HCT116 (cell line): ENCODE results near the gene MAP3K7CL. TPM values are rescaled to one million over a fixed set of nuclear protein-coding genes. Genes with fewer than 3 reads are reported as not detected.

Source experiments
- ATAC-seq: fragments of 200-7000 bp; cut with Tn5 transposase; 2 replicates; pipeline ENCODE4 v1.9.1; 2020; ENCODE audit warnings: mild to moderate bottlenecking, moderate library complexity
- Bru-seq: library from RNA; stranded (reverse); fragments of 400-500 nt; gene quantifications from one replicate; lab custom pipeline; 2021; lab: Mats Ljungman, UMichigan
- BruChase-seq, 2 experiments: library from RNA; stranded (reverse); fragments of 400-500 nt; gene quantifications; one replicate each; lab custom pipeline; 2021; lab: Mats Ljungman, UMichigan
- BruUV-seq: library from RNA; stranded (reverse); fragments of 400-500 nt; replicated peaks from 2 replicates; lab custom pipeline; 2021; lab: Mats Ljungman, UMichigan
- CTCF ChIA-PET: fragments of 300-600 bp; sonication (Branson Sonifier 250); formaldehyde crosslinking; loops from one replicate; lab custom pipeline; 2021; ENCODE audit warnings: antibody characterized with exemption; lab: Charles Lee
- POLR2A ChIA-PET: fragments of 300-600, 350-600 bp; sonication (Branson Sonifier 250); formaldehyde crosslinking; loops from one replicate; lab custom pipeline; 2021; ENCODE audit warnings: antibody characterized with exemption; lab: Charles Lee
- RAD21 ChIA-PET, 2 experiments: fragments of 300-600 bp; sonication (Branson Sonifier 250); formaldehyde crosslinking; loops; one replicate each; lab custom pipeline; 2023; ENCODE audit warnings: low total read pairs in 2 of 2; ENCODE audit not compliant: uncharacterized antibody in 2 of 2, unreplicated experiment in 2 of 2, low non-redundant PET in 1 of 2; lab: Charles Lee
- DNase-seq: peaks from one replicate; pipeline ENCODE4 v3.0.0-alpha.2; 2010; ENCODE audit warnings: low read depth, low spot score
- H2AFZ ChIP-seq: fragments of 200-600 bp; shearing (Covaris generic), sonication (generic); 2 replicates; pipeline ENCODE4 v1.6.1; 2017; ENCODE audit warnings: low read depth, mixed run types, mixed read lengths, antibody characterized with exemption, low read length; ENCODE audit not compliant: poor library complexity, severe bottlenecking
- H3K27ac ChIP-seq: 2 replicates; pipeline ENCODE4 v1.5.1; 2012; ENCODE audit warnings: low read depth, low read length
- H3K27me3 ChIP-seq: fragments of 200-600 bp; sonication (generic); 2 replicates; pipeline ENCODE4 v1.6.1; 2016; ENCODE audit warnings: mixed run types, low read length, mixed read lengths; ENCODE audit not compliant: insufficient read depth
- H3K36me3 ChIP-seq, 2 experiments: fragments of 200-500 bp in 1 of 2; fragments of 200-600 bp in 1 of 2; sonication (Bioruptor generic) in 1 of 2; sonication (generic) in 1 of 2; 2 replicates each; pipeline versions ENCODE4 v1.5.1 to v1.6.1; 2014 to 2016; ENCODE audit warnings: low read length in 2 of 2, inconsistent platforms in 1 of 2, mixed read lengths in 1 of 2, mixed run types in 1 of 2; ENCODE audit not compliant: insufficient read depth in 2 of 2, control insufficient read depth in 1 of 2
- H3K4me1 ChIP-seq, 2 experiments: fragments of 200-600 bp in 1 of 2; sonication (generic) in 1 of 2; 2 replicates each; pipeline versions ENCODE4 v1.5.1 to v1.6.1; 2012 to 2017; ENCODE audit warnings: low read length in 2 of 2, inconsistent platforms in 1 of 2, mild to moderate bottlenecking in 1 of 2, mixed read lengths in 1 of 2, mixed run types in 1 of 2, moderate library complexity in 1 of 2; ENCODE audit not compliant: insufficient read depth in 2 of 2, control insufficient read depth in 1 of 2
- H3K4me2 ChIP-seq: fragments of 200-600 bp; sonication (generic); 2 replicates; pipeline ENCODE4 v1.6.1; 2017; ENCODE audit warnings: mixed run types, low read length, mixed read lengths
- H3K4me3 ChIP-seq, 2 experiments: fragments of 200-600 bp in 1 of 2; sonication (generic) in 1 of 2; replicated peaks in 1 of 2; 2 replicates each; pipeline ENCODE4 v1.5.1; 2011 to 2016; ENCODE audit warnings: low read length in 2 of 2, control low read depth in 1 of 2, low read depth in 1 of 2, mild to moderate bottlenecking in 1 of 2, mixed read lengths in 1 of 2, mixed run types in 1 of 2
- H3K79me2 ChIP-seq: fragments of 200-600 bp; sonication (generic); 2 replicates; pipeline ENCODE4 v1.6.1; 2017; ENCODE audit warnings: mild to moderate bottlenecking, mixed run types, low read length, moderate library complexity, mixed read lengths; ENCODE audit not compliant: insufficient read depth
- H3K9ac ChIP-seq: fragments of 200-600 bp; sonication (generic); 2 replicates; pipeline ENCODE4 v1.6.1; 2016; ENCODE audit warnings: low read length, mixed read lengths
- H3K9me2 ChIP-seq: fragments of 200-600 bp; sonication (generic), shearing (Covaris generic); 2 replicates; pipeline ENCODE4 v1.6.1; 2017; ENCODE audit warnings: mixed run types, mild to moderate bottlenecking, moderate library complexity; ENCODE audit not compliant: insufficient read depth
- H3K9me3 ChIP-seq, 2 experiments: fragments of 200-500 bp in 1 of 2; fragments of 200-600 bp in 1 of 2; sonication (Bioruptor generic) in 1 of 2; sonication (generic) in 1 of 2; 2 replicates each; pipeline ENCODE4 v1.6.1; 2014 to 2017; ENCODE audit warnings: low read length in 2 of 2, mixed read lengths in 2 of 2, inconsistent platforms in 1 of 2, low read depth in 1 of 2, mild to moderate bottlenecking in 1 of 2, mixed run types in 1 of 2, moderate library complexity in 1 of 2; ENCODE audit not compliant: control insufficient read depth in 1 of 2, insufficient read depth in 1 of 2
- H4K20me1 ChIP-seq: fragments of 200-600 bp; sonication (generic), shearing (Covaris generic); 2 replicates; pipeline ENCODE4 v1.6.1; 2017; ENCODE audit warnings: mixed run types, mild to moderate bottlenecking, moderate library complexity; ENCODE audit not compliant: insufficient read depth
- CBX3 ChIP-seq: IDR thresholded peaks from 2 replicates; pipeline ENCODE4 v1.6.1; 2012; ENCODE audit warnings: low read depth
- EGR1 ChIP-seq: IDR thresholded peaks from 2 replicates; pipeline ENCODE4 v1.6.1; 2012; ENCODE audit warnings: low read depth
- EZH2 ChIP-seq: fragments of 200-600 bp; sonication (generic); IDR thresholded peaks from 2 replicates; pipeline ENCODE4 v1.6.1; 2017; ENCODE audit warnings: antibody characterized with exemption, mixed run types
- FOSL1 ChIP-seq: IDR thresholded peaks from 2 replicates; pipeline ENCODE4 v1.6.1; 2012; ENCODE audit warnings: low read depth
- JUND ChIP-seq: IDR thresholded peaks from 2 replicates; pipeline ENCODE4 v1.6.1; 2012
- POLR2A ChIP-seq: IDR thresholded peaks from 2 replicates; pipeline ENCODE4 v1.7.0; 2011; ENCODE audit warnings: borderline replicate concordance; ENCODE audit not compliant: insufficient read depth, insufficient read length; ENCODE audit errors: extremely low read depth
- POLR2AphosphoS5 ChIP-seq: IDR thresholded peaks from 2 replicates; pipeline ENCODE4 v1.6.1; 2011; ENCODE audit warnings: mild to moderate bottlenecking, low read depth, low read length, moderate library complexity
- RAD21 ChIP-seq: IDR thresholded peaks from 2 replicates; pipeline ENCODE4 v1.6.1; 2012; ENCODE audit warnings: low read depth, mild to moderate bottlenecking
- SRF ChIP-seq: IDR thresholded peaks from 2 replicates; pipeline ENCODE4 v1.6.1; 2012; ENCODE audit warnings: low read depth
- TCF7L2 ChIP-seq: IDR thresholded peaks from 2 replicates; pipeline ENCODE4 v1.7.0; 2011; ENCODE audit warnings: borderline replicate concordance, inconsistent platforms; ENCODE audit not compliant: insufficient read depth, insufficient read length; ENCODE audit errors: extremely low read depth
- ZNF274 ChIP-seq: fragments of 200-500 bp; sonication (Bioruptor generic); IDR thresholded peaks from 2 replicates; pipeline ENCODE4 v1.6.1; 2014; ENCODE audit warnings: mild to moderate bottlenecking, low read depth, low read length, inconsistent platforms
- intact Hi-C: fragments of 100-400 bp; cut with micrococcal nuclease; formaldehyde crosslinking; loops from 2 replicates; pipeline ENCODE4 v1.10.0; 2022
- long read RNA-seq: library from polyadenylated mRNA; unstranded; transcript quantifications from one replicate; pipeline ENCODE4 v2.0.0, GENCODE V29; 2021; ENCODE audit not compliant: unreplicated experiment
- polyA plus RNA-seq: library from polyadenylated mRNA; unstranded; fragments of >200 nt; gene quantifications from 2 replicates; pipeline ENCODE4 v1.2.1, GENCODE V29; 2012; ENCODE audit warnings: missing spikeins
- total RNA-seq: library from RNA; stranded (reverse); gene quantifications from one replicate; pipeline ENCODE4 v1.2.1, GENCODE V29; 2021; ENCODE audit not compliant: unreplicated experiment
- TF ChIP-seq, protein P1 (sequence below): IDR thresholded peaks from 2 replicates; pipeline ENCODE4 v1.6.1; 2011; ENCODE audit warnings: mild to moderate bottlenecking, low read length, moderate library complexity; ENCODE audit not compliant: insufficient replicate concordance; ENCODE audit errors: extremely low read depth
- TF ChIP-seq, protein P2 (sequence below), 3 experiments: fragments of 200-600 bp in 1 of 3; sonication (generic) in 1 of 3; IDR thresholded peaks in 2 of 3; conservative IDR thresholded peaks in 1 of 3; 2 replicates each; pipeline ENCODE4 v1.5.1; 2012 to 2017; ENCODE audit warnings: low read depth in 2 of 3, low read length in 2 of 3, antibody characterized with exemption in 1 of 3, borderline replicate concordance in 1 of 3, control low read depth in 1 of 3, mild to moderate bottlenecking in 1 of 3, mixed read lengths in 1 of 3, mixed run types in 1 of 3, moderate library complexity in 1 of 3; ENCODE audit not compliant: insufficient read depth in 1 of 3

Gene MAP3K7CL, protein sequence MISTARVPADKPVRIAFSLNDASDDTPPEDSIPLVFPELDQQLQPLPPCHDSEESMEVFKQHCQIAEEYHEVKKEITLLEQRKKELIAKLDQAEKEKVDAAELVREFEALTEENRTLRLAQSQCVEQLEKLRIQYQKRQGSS
- total RNA-seq (0.57 TPM), Bru-seq, nascent RNA (percentile 23 among the genes with signal in this experiment), BruChase-seq, experiment 1, labeled RNA remaining after a 6-hour chase (percentile 15 among the genes with signal in this experiment), BruChase-seq, experiment 2, labeled RNA remaining after a 2-hour chase (percentile 22 among the genes with signal in this experiment)
- 0.17 and 0.21 TPM in 2 replicates for polyA plus RNA-seq
- long read RNA-seq, partial matches to known transcripts: 0 of 1 reads
- long read RNA-seq, other reads (novel, unspliced or antisense): 1 of 1 reads

DNA sequence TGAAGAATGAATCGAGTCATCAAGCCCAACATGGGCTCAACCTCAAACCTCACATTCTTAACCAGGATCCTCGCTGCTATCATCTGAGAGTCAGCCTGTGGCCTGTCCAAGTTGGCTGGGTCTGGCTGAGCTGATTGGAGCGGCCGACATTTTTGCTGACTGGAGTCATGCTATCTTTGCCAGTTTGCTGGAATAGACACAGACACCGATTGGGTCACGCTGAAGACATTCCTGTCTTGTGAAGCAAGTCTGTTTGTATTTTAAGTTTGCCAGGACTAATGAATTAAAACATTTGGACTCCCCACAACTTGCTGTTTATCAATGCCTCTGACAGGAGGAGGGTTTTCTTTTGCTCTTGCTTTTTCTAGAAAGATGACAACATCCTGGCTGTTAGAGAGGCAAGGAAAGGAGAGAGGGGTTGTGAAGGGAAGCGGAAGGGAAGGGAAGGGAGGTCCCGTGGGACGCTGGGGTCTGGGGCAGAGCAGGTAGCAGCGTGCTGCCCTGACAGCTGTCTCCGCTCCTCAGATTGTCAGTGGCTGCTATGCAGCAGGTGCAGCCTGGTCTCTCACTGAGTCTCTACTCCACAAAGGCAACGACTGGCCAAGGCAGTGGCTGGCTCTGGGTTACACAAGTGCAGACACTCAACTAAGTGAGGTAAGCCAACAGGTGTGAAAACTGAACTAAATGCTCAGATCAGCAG, at the start of gene MAP3K7CL:
Gene MAP3K7CL (plus strand): TSS at position 375 of the 700 bp plus-strand sequence. CDS start 2,701 bp downstream, outside the sequence.
- ChIA-PET POLR2A (no interaction called here), RAD21 (no interaction called here), CTCF (no interaction called here)
- H3K79me2 ChIP-seq: no peaks in the 10 kb centered on the region
- DNase-seq: no peak
- no peaks in the 10 kb centered on the region for H4K20me1 ChIP-seq
- no peak within 1 kb of the TSS for H3K4me3 ChIP-seq
- H3K9me2 ChIP-seq: no peaks in the 10 kb centered on the region
- H3K4me2 ChIP-seq: no peak within 1 kb of the TSS
- H3K4me1 ChIP-seq: no peaks in the 10 kb centered on the region
- H3K9ac ChIP-seq: no peak within 1 kb of the TSS
- H3K36me3 ChIP-seq: no peaks in the 10 kb centered on the region
- no peak for ATAC-seq
- TF ChIP-seq FOSL1 (no peak), SRF (no peak), JUND (no peak), TCF7L2 (no peak), RAD21 (no peak), CBX3 (no peak), EGR1 (no peak), POLR2AphosphoS5 (no peak), ZNF274 (no peak), POLR2A (no peak), EZH2 (no peak)
- TF ChIP-seq, protein P1, sequence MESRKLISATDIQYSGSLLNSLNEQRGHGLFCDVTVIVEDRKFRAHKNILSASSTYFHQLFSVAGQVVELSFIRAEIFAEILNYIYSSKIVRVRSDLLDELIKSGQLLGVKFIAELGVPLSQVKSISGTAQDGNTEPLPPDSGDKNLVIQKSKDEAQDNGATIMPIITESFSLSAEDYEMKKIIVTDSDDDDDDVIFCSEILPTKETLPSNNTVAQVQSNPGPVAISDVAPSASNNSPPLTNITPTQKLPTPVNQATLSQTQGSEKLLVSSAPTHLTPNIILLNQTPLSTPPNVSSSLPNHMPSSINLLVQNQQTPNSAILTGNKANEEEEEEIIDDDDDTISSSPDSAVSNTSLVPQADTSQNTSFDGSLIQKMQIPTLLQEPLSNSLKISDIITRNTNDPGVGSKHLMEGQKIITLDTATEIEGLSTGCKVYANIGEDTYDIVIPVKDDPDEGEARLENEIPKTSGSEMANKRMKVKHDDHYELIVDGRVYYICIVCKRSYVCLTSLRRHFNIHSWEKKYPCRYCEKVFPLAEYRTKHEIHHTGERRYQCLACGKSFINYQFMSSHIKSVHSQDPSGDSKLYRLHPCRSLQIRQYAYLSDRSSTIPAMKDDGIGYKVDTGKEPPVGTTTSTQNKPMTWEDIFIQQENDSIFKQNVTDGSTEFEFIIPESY: no peak
- TF ChIP-seq, protein P2, sequence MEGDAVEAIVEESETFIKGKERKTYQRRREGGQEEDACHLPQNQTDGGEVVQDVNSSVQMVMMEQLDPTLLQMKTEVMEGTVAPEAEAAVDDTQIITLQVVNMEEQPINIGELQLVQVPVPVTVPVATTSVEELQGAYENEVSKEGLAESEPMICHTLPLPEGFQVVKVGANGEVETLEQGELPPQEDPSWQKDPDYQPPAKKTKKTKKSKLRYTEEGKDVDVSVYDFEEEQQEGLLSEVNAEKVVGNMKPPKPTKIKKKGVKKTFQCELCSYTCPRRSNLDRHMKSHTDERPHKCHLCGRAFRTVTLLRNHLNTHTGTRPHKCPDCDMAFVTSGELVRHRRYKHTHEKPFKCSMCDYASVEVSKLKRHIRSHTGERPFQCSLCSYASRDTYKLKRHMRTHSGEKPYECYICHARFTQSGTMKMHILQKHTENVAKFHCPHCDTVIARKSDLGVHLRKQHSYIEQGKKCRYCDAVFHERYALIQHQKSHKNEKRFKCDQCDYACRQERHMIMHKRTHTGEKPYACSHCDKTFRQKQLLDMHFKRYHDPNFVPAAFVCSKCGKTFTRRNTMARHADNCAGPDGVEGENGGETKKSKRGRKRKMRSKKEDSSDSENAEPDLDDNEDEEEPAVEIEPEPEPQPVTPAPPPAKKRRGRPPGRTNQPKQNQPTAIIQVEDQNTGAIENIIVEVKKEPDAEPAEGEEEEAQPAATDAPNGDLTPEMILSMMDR (IDR thresholded peaks at IDR 0.05 in 2 of 3, conservative IDR thresholded peaks at IDR 0.05 in 1 of 3; ENCODE audit: borderline replicate concordance in 1 of 3, insufficient read depth in 1 of 3, low read depth in 2 of 3, low read length in 2 of 3): no peak
- intact Hi-C loops: no loop called here
- no peaks in the 10 kb centered on the region for H3K27me3 ChIP-seq
- H3K9me3 ChIP-seq: no peaks in the 10 kb centered on the region
- H2AFZ ChIP-seq: no peak within 1 kb of the TSS
- no TSS peak for BruUV-seq
- no peak within 1 kb of the TSS for H3K27ac ChIP-seq
